ENCODE data around the gene PFN3.
"Not testable (repeated sequence)": the region's sequence is repeated elsewhere in the genome, so short reads cannot be mapped to it uniquely, and the experiment has no call there.

- TF ChIP-seq, protein P1, sequence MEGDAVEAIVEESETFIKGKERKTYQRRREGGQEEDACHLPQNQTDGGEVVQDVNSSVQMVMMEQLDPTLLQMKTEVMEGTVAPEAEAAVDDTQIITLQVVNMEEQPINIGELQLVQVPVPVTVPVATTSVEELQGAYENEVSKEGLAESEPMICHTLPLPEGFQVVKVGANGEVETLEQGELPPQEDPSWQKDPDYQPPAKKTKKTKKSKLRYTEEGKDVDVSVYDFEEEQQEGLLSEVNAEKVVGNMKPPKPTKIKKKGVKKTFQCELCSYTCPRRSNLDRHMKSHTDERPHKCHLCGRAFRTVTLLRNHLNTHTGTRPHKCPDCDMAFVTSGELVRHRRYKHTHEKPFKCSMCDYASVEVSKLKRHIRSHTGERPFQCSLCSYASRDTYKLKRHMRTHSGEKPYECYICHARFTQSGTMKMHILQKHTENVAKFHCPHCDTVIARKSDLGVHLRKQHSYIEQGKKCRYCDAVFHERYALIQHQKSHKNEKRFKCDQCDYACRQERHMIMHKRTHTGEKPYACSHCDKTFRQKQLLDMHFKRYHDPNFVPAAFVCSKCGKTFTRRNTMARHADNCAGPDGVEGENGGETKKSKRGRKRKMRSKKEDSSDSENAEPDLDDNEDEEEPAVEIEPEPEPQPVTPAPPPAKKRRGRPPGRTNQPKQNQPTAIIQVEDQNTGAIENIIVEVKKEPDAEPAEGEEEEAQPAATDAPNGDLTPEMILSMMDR (IDR thresholded peaks at IDR 0.05) = not testable (repeated sequence)
- TF ChIP-seq POLR2A, EP300 (IDR thresholded peaks at IDR 0.05): not testable (repeated sequence)
These were observed 39.7 kb downstream of the PFN3 start for GRCh38 chr5:177360740-177361139.

Measured in ovary (tissue), 3 donors.